Measurements from ENCODE around the gene TTC5.
"Not testable (repeated sequence)": the region's sequence is repeated elsewhere in the genome, so short reads cannot be mapped to it uniquely, and the experiment has no call there.

TTC5 gene

DNA sequence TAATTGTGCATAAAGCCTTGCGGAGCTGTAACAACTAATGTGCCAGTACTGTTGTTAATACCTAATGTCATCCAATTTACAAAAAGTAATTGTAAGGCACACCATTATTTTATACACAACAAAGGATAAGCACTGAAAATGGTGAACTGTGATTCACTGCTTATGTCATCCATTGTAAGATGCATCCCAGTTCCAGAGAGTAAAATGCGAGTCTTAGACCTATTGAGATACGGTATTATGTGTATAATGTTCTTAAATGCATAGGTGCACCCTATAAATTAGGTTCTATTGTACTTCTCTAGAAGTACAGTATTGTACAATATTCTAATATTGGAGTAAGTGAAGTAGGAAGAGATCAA is 38.1 kb upstream of the TTC5 start:
- TF ChIP-seq, protein P1, sequence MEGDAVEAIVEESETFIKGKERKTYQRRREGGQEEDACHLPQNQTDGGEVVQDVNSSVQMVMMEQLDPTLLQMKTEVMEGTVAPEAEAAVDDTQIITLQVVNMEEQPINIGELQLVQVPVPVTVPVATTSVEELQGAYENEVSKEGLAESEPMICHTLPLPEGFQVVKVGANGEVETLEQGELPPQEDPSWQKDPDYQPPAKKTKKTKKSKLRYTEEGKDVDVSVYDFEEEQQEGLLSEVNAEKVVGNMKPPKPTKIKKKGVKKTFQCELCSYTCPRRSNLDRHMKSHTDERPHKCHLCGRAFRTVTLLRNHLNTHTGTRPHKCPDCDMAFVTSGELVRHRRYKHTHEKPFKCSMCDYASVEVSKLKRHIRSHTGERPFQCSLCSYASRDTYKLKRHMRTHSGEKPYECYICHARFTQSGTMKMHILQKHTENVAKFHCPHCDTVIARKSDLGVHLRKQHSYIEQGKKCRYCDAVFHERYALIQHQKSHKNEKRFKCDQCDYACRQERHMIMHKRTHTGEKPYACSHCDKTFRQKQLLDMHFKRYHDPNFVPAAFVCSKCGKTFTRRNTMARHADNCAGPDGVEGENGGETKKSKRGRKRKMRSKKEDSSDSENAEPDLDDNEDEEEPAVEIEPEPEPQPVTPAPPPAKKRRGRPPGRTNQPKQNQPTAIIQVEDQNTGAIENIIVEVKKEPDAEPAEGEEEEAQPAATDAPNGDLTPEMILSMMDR (IDR thresholded peaks at IDR 0.05; ENCODE audit: low read depth, low read length), result no peak

DNA sequence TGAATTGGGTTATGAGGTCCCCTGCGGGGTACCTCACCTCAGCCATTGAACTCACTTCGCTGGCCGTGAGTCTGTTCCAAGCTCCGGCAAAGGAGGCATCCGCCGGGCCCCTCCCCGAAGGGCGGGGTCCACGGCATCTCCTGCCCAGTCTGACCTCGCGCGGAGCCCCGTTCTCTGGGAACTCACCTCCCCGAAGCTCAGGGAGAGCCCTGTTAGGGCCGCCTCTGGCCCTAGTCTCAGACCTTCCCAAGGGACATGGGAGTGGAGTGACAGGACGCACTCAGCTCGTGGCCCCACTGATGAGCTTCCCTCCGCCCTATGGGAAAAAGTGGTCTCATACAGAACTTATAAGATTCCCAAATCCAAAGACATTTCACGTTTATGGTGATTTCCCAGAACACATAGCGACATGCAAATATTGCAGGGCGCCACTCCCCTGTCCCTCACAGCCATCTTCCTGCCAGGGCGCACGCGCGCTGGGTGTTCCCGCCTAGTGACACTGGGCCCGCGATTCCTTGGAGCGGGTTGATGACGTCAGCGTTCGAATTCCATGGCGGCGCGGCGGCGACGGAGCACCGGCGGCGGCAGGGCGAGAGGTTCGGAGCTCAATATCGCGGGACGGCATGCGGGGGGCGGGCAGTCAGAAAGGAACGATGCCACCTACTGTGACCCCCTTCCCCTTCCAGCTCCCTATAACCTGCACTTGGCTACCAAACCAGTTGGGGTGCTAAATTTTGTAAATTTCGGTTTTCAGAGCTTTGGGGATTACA is 37.5 kb upstream of the TTC5 start, which contains the start of gene PARP2:
TSS of gene PARP2 (plus strand) at position 544 of the 770 bp plus-strand sequence. CDS start at position 551, 7 bp downstream.
- H3K4me3 ChIP-seq (replicated peaks in 1 of 2; ENCODE audit: low read depth in 2 of 2, low read length in 2 of 2), result peak within 1 kb of the TSS; percentile 72 to 92
- peak; percentile 100 for DNase-seq (ENCODE audit: low read depth in 2 of 2)
- TF ChIP-seq, protein P1 (IDR thresholded peaks at IDR 0.05; ENCODE audit: low read depth, low read length), result no peak

More for the DNA sequence above, 38.1 kb upstream of the TTC5 start:
- DNase-seq (ENCODE audit: low read depth in 2 of 2), result peak; percentile 26 to 60
- peak overlapping the region; percentile 72 to 92 for H3K4me3 ChIP-seq (replicated peaks in 1 of 2; ENCODE audit: low read depth in 2 of 2, low read length in 2 of 2)

DNA sequence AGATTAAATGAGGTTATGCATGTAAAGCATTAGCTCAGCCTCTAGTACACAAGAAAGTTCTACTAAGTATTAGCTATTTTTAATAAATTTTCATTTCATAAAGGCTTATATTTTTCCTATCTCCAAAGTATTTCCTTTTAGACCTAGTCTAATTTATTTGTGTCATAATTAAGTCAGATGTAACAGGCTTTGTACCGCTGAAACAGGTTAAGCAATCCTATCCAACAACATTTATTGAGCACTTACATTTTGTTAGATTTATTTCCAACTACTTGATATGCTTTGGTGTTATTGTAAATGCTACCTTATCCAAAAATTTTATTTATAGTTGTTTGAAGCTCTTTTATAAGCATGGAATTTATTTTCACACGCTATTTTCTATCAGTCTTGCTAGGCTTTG is 35.9 kb upstream of the TTC5 start:
- TF ChIP-seq, protein P1 (IDR thresholded peaks at IDR 0.05; ENCODE audit: low read depth, low read length), result no peak
- peak overlapping the region in 1 of 2 donors; percentile 74 for H3K4me3 ChIP-seq (replicated peaks in 1 of 2; ENCODE audit: low read depth in 2 of 2, low read length in 2 of 2)
- DNase-seq (ENCODE audit: low read depth in 2 of 2), result no peak

DNA sequence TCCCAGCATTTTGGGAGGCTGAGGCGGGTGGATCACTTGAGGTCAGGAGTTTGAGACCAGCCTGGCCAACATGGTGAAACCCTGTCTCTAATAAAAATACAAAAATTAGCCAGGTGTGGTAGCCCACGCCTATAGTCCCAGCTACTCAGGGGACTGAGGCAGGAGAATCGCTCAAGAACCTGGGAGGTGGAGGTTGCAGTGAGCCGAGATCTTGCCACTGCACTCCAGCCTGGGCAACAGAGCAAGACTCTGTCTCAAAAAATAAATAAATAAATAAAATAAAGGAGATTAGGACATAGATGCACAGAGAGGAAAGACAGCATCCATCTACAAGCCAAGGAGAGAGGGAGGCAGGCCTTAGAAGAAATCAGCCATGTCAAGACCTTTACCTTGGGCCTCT is 35.3 kb upstream of the TTC5 start:
- DNase-seq (ENCODE audit: low read depth in 2 of 2); H3K4me3 ChIP-seq (replicated peaks in 1 of 2; ENCODE audit: low read depth in 2 of 2, low read length in 2 of 2): not testable (repeated sequence)

DNA sequence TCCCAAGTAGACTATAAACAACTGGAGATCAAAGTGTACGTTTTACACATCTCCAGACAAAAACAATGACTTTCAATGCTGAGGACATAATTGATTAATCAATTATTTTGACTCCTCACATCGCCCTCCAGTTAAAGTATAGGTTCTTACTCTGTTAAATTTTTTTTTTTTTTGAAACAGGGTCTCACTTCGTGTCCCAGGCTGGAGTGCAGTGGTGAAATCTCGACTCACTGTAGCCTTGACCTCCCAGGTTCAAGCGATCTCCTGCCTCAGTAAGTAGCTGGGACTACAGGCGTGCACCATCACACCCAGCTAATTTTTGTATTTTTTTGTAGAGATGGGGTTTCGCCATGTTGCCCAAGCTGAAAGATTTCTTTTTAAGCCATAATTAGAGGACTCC is 28.3 kb upstream of the TTC5 start:
- DNase-seq (ENCODE audit: low read depth in 2 of 2), result no peak
- no peak overlapping the region for H3K4me3 ChIP-seq (replicated peaks in 1 of 2; ENCODE audit: low read depth in 2 of 2, low read length in 2 of 2)
- TF ChIP-seq, protein P1 (IDR thresholded peaks at IDR 0.05; ENCODE audit: low read depth, low read length), result no peak

DNA sequence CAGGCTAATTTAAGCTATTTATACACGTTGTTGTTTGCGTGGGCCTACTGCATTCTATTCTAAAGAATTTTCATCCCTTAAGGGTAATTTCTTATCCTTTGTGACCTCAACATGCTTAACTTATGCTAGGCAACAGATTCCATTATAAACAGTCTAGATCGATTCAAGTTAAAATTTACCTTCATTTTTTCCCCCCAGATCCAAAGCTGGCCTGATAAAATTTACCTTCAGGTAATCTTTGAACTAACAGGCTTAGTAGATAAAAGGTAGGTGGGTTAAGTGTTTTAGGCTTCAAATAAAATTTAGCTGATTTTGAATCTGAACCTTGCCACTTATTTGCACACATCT is 27.7 kb upstream of the TTC5 start:
- H3K4me3 ChIP-seq (replicated peaks in 1 of 2; ENCODE audit: low read depth in 2 of 2, low read length in 2 of 2), result peak overlapping the region; percentile 60 to 67
- no peak for DNase-seq (ENCODE audit: low read depth in 2 of 2)
- TF ChIP-seq, protein P1 (IDR thresholded peaks at IDR 0.05; ENCODE audit: low read depth, low read length), result no peak

DNA sequence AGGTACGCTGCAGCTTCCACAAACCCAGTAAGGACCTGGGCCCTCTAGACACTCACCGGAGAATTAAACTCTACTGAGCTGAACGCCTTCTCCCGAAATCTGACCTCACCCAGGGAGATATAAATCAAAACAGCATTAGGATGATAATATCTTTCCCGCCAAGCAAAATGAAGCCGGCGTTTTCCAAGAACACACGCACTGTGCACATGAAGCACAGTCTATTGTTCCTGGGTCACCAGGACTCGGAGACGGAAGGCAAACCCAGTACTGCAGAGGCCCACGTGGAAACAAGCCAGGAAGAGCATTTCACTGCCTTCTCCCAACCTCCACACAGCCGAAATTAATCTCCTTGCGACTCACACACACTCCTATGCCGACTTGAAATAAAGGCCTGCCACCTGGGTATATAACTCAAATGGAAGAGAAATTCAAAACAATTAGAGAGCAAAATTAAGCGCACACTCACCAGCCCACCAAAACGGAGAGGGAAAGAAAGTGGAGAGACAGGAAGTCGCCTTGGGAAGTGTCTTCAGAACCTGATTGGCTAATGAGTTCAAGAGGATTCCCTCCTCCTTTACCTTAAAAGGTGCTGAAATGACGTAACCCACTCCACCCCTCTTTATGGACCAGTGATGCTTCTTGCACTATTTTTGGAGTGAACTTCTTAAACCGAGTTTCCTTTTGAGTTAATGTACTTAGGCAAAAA is 27.2 kb upstream of the TTC5 start, which contains the start of gene CCNB1IP1:
TSS of gene CCNB1IP1 (minus strand) at position 492 of the 706 bp plus-strand sequence. CDS start 16,756 bp downstream, outside the sequence.
- DNase-seq (ENCODE audit: low read depth in 2 of 2), result peak; percentile 90 to 92
- H3K4me3 ChIP-seq (replicated peaks in 1 of 2; ENCODE audit: low read depth in 2 of 2, low read length in 2 of 2), result peak within 1 kb of the TSS; percentile 60 to 67
- TF ChIP-seq, protein P1 (IDR thresholded peaks at IDR 0.05; ENCODE audit: low read depth, low read length), result no peak
